GM21786 (cell line): ENCODE results near the gene GATD1.

ENCODE experiments used
- ATAC-seq: cut with Tn5 transposase; IDR thresholded peaks from one replicate; pipeline ENCODE4 v1.9.1; 2021; ENCODE audit not compliant: unreplicated experiment

Gene GATD1

GRCh38 chr11:796565-797295 lies 19.4 kb upstream of the GATD1 start:
- no peak for ATAC-seq

GRCh38 chr11:795634-796564 lies 18.6 kb upstream of the GATD1 start:
- peak; percentile 38 for ATAC-seq

DNA sequence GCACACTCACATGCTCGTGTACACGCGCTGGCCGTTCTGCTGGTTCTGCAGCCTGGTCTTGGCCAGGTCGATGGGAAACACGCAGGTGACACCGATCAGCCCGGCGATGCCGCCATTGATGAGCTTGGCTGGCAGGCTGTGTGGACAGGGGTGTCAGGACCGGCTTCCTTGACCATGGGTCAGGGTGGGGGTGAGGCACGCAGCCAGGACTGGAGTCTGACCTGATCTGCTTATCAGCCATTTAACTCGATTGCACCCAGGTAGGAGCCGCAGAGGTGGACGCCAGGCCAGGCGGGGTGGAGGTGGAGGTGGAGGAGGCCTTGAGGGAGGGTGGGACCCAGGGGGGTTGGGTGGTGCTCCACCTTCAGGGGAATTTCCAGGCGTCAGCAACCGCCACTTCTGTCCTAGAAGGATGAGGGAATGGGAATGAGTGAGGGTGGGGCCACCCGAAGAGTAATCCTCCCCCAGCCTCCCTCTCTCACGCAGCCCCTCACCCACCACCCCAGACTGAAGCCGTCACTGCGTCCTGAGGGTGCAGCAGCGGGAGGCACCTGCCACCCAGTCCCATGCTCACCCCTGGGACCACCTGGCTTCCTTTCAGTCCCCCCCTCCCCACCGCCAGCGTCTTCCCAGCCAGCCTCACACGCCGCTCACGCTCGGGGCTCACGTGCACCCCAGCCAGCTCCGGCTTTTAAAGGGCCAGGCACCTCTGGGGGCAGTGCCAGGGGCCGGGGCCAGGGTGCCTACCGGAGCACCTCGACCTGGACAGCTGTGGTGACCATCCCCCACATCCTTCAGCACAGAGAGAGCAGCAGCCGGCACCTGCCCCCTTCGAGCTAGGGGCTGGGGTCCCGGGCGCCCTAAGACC lies 17.7 kb upstream of the GATD1 start:
- no peak for ATAC-seq

DNA sequence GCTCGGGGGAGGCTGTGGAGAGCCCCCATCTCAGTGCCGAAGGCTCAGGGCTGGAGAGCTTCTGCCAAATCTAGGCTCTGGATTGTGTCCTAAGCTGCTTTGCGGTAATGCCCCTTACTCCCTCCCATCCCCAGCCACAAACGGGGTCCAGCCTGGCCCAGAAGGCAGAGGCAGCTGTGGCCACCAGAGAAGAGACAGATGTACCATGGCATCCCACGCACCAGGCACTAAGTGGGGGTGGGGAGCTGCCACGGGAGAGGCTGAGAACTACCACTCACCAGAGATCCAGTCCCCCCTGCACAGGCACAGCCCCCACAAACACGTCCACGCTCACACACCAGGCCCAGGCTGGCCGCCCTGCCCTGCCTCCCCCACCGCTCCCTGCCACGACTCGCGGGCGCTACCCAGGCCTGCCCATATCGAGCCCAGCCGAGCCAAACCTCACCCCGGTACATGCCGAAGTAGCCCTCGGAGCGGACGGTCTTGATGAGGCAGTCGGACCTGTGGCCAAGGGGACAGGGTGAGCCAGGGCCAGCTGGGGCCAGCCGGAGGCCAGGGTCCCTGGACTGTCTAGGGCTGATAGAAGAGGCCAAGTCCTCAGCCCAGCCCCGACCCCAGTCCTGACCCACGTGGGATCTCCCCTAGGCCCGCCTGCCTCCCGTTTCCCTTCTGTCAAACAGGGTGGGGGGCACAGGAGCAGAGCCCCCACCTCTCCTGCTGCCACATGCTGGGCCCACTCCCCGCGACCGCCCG lies 16.9 kb upstream of the GATD1 start:
- ATAC-seq, result no peak

- ATAC-seq, result no peak
Measured at GRCh38 chr11:793556-793955, 16.3 kb upstream of the GATD1 start.

- ATAC-seq, result no peak
Measured at GRCh38 chr11:792873-793272, 15.6 kb upstream of the GATD1 start.

DNA sequence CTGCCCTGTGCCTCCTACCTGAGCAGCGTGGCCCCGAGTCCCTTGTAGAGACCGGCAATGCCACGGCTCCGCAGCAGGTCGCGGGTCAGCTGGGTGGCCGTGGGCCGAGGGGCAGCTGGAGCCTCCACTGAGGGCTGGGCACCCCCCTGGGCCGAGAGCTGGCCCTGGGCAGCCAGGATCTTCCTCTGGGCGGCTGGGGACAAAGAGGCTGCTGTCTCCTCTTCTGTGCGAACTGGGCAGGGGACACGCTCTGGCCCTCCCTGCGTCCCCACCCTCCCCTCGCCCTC lies 15.2 kb upstream of the GATD1 start:
- no peak for ATAC-seq

GRCh38 chr11:791658-792534 lies 14.6 kb upstream of the GATD1 start:
- no peak for ATAC-seq

DNA sequence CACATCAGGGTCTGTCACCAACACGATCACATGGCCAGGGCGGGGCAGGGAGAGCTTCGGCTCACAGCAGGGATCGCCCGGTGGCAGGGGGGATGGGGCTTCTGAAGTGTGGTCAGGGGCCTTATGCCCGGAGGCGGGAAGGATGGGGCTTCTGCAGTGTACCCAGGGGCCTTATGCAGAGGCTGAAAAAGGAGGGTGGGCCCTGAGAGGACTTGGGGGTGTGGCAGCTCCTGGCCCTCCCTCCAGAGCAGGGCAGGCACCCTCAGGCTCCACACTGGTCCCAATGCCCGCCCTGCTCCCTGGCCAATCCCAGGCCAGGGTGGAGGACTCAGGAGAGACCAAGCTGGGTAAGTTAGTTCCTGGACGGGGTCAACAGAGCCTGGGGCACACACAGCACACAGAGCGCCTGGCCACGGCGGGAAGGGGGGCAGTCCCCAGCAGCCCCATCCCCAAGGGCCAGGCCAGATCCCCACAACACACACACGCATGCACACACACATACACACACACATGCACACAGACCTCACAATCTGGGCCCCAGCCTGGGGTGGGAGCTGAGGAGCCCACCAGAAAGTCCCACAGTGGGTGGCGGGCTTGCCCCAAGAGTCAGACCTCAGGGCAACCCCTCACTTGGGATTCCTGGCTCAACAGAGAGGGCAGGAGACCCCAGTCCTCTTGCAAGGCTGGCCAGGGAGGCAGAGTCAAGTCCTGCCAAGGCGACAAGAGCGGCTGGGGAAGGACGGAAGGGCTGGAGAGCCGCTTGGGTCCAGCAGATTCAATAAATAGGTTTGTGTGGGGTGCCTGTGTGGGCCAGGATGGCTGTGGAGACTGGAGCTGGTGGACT lies 13.7 kb upstream of the GATD1 start:
- ATAC-seq, result no peak

GRCh38 chr11:789943-790342 lies 12.7 kb upstream of the GATD1 start, which contains the start of gene CEND1:
CEND1 (minus strand) TSS chr11:790090; CDS start chr11:788576, 1,514 bp downstream.
- no peak for ATAC-seq

GRCh38 chr11:788953-789940 lies 12.0 kb upstream of the GATD1 start:
- no peak for ATAC-seq

GRCh38 chr11:788009-788640 lies 10.8 kb upstream of the GATD1 start:
- no peak for ATAC-seq

DNA sequence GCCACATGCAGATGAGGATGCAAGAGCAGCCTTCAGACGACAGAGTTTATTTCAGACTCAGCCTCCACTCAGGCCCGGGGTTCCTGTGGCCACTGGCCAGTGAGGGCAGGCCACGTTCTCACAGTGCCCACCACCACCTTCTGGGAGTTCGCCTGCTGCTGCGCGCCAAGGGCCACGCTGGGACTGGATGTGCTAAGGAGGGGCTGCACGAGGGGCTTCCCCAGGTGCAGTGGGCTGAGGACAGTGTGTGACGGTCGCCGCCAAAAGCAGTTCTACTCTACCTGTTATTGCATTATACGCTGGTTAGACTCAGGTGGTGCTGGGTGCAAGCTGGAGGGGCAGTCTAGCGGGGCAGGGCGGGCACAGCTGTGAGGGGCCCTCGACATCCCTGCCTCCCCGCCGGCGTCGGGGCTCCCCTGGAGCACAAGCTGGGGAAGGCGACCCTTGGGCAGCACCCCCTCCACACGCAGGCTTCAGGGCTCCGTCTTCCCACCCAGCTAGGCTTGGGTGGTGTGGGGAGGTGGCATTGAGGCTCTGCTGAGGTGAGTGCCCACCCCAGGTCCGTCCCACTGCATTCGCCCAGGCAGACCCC lies 9.9 kb upstream of the GATD1 start:
- ATAC-seq, result no peak

GRCh38 chr11:786235-787083 lies 9.2 kb upstream of the GATD1 start:
- ATAC-seq, result no peak

DNA sequence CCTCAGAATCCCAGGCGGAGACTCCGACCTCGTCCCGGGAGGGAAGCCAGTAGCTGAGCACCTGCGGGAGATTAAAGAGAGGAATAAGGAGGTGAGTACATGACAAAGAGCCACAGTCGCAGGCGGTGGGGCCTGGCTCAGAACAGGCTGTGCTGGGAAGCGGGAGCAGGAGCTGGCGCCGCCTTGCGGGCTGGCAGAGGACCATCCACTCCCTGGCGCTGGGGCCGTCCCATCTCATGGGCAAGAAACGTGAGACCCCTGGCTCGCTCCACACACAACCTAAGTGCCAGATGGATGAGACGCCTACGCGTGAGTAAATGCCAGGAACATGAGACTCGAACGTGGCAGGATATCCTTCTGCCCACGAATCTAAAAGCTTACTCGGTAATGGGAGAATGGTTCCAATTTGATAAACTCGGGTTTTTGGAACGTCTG lies 6.3 kb upstream of the GATD1 start:
- ATAC-seq, result no peak
